Naive thymus-derived CD4-positive, alpha-beta T cell (primary cell): ENCODE results near the gene CARD10. TPM values are rescaled to one million over a fixed set of nuclear protein-coding genes. Genes with fewer than 3 reads are reported as not detected.

Experiments
- ATAC-seq: fragments of 150-1000 bp; cut with Tn5 transposase; 2 replicates; pipeline ENCODE4 v1.10.0; 2021; ENCODE audit warnings: mild to moderate bottlenecking, moderate library complexity
- CTCF ChIA-PET: fragments of 350-600 bp; sonication (Branson Sonifier 250); formaldehyde crosslinking; loops from one replicate; lab custom pipeline; 2021; ENCODE audit warnings: antibody characterized with exemption; lab: Charles Lee
- POLR2A ChIA-PET: fragments of 350-600 bp; sonication (Branson Sonifier 250); formaldehyde crosslinking; loops from one replicate; lab custom pipeline; 2021; ENCODE audit warnings: antibody characterized with exemption, inconsistent platforms; lab: Charles Lee
- DNase-seq, 9 donors: peaks; one replicate each; pipeline versions ENCODE4 v3.0.0 to v3.0.0-alpha.2; 2020 to 2022; ENCODE audit warnings: mixed read lengths in 1 of 9
- H3K27ac ChIP-seq: one replicate; pipeline ENCODE4 v1.7.0; 2013; ENCODE audit warnings: mild to moderate bottlenecking, low read depth, low read length, moderate library complexity
- H3K27me3 ChIP-seq, 2 donors: one replicate each; pipeline ENCODE4 v1.7.0; 2013; ENCODE audit warnings: low read length in 2 of 2, mild to moderate bottlenecking in 2 of 2, moderate library complexity in 2 of 2; ENCODE audit not compliant: control insufficient read depth in 2 of 2, insufficient read depth in 2 of 2
- H3K36me3 ChIP-seq, 3 experiments: 1 replicate in 2 of 3; 2 replicates in 1 of 3; pipeline ENCODE4 v1.7.0; 2013; ENCODE audit warnings: low read length in 3 of 3, mild to moderate bottlenecking in 3 of 3, moderate library complexity in 1 of 3; ENCODE audit not compliant: insufficient read depth in 3 of 3, control insufficient read depth in 2 of 3
- H3K4me1 ChIP-seq, 2 donors: one replicate each; pipeline ENCODE4 v1.7.0; 2013; ENCODE audit warnings: low read length in 2 of 2, mild to moderate bottlenecking in 2 of 2, moderate library complexity in 1 of 2; ENCODE audit not compliant: control insufficient read depth in 2 of 2, insufficient read depth in 2 of 2
- H3K4me3 ChIP-seq: 2 replicates; pipeline ENCODE4 v1.7.0; 2013; ENCODE audit warnings: mild to moderate bottlenecking, low read length
- H3K9me3 ChIP-seq, 3 experiments: 1 replicate in 2 of 3; 2 replicates in 1 of 3; pipeline ENCODE4 v1.7.0; 2013; ENCODE audit warnings: low read length in 3 of 3; ENCODE audit not compliant: control insufficient read depth in 2 of 3
- H3K27ac Mint-ChIP-seq, 9 donors: one replicate each; pipeline ENCODE4 v1.8.0; 2020 to 2022; ENCODE audit warnings: mixed read lengths in 9 of 9, mild to moderate bottlenecking in 8 of 9, moderate library complexity in 5 of 9, inconsistent platforms in 2 of 9
- H3K27me3 Mint-ChIP-seq, 5 donors: one replicate each; pipeline ENCODE4 v1.8.0; 2021 to 2022; ENCODE audit warnings: mixed read lengths in 5 of 5, mild to moderate bottlenecking in 1 of 5
- H3K36me3 Mint-ChIP-seq, 5 donors: one replicate each; pipeline ENCODE4 v1.8.0; 2020 to 2022; ENCODE audit warnings: mixed read lengths in 5 of 5, mild to moderate bottlenecking in 3 of 5, inconsistent platforms in 1 of 5
- H3K4me1 Mint-ChIP-seq, 7 donors: one replicate each; pipeline ENCODE4 v1.8.0; 2020 to 2022; ENCODE audit warnings: mixed read lengths in 7 of 7, mild to moderate bottlenecking in 3 of 7, inconsistent platforms in 1 of 7
- H3K4me3 Mint-ChIP-seq, 10 donors: one replicate each; pipeline ENCODE4 v1.8.0; 2020 to 2022; ENCODE audit warnings: mild to moderate bottlenecking in 10 of 10, mixed read lengths in 10 of 10, moderate library complexity in 6 of 10, inconsistent platforms in 2 of 10
- H3K9me3 Mint-ChIP-seq, 11 donors: one replicate each; pipeline ENCODE4 v1.8.0; 2020 to 2022; ENCODE audit warnings: mixed read lengths in 11 of 11, mild to moderate bottlenecking in 4 of 11, inconsistent platforms in 1 of 11, moderate library complexity in 1 of 11
- intact Hi-C, 2 donors: fragments of 100-400 bp; cut with micrococcal nuclease; formaldehyde crosslinking; loops; one replicate each; pipeline ENCODE4 v1.15.1; 2023
- polyA plus RNA-seq, 2 donors: library from polyadenylated mRNA; unstranded; fragments of 300-500 nt; fragmentation: Illumina TruSeq; gene quantifications; one replicate each; pipeline ENCODE4 v1.2.3, GENCODE V29; 2021
- total RNA-seq, 6 experiments: library from RNA in 5 of 6; stranded (reverse) in 5 of 6; gene quantifications; 1 replicate in 5 of 6; 2 replicates in 1 of 6; pipeline ENCODE4 v1.2.3 and lab custom pipeline; 2021 to 2026

The CARD10 gene
- 1 to 10 TPM in 1 of 5 experiments, under 1 TPM in 3, not detected in 1; 0.13 to 1.0 (median 0.57) TPM for total RNA-seq
- under 1 TPM in 1 of 2 donors, not detected in 1; 0.69 TPM for polyA plus RNA-seq
- not detected for total RNA-seq (lab: John Stamatoyannopoulos, UW)

- DNase-seq, result peak in 1 of 9 donors; percentile 34
- Histone ChIP-seq H3K4me1 (peaks cover 4 to 6% of the 10 kb centered on the region in 2 donors), H3K4me3 (peak within 1 kb of the TSS; percentile 43), H3K27me3 (peaks cover 0 to 8% of the 10 kb centered on the region in 2 donors), H3K27ac (no peak within 1 kb of the TSS), H3K9me3 (no peaks in the 10 kb centered on the region), H3K36me3 (no peaks in the 10 kb centered on the region)
- ATAC-seq, result peak; percentile 68
- ChIA-PET POLR2A (no interaction called here), CTCF (no interaction called here)
- Mint-ChIP-seq H3K4me3 (peak within 1 kb of the TSS; percentile 65 to 93 (median 82)), H3K4me1 (peaks cover 6 to 16% (median 7%) of the 10 kb centered on the region in 7 donors), H3K36me3 (no peaks in the 10 kb centered on the region), H3K27me3 (peaks cover 24 to 76% (median 34%) of the 10 kb centered on the region in 5 donors), H3K27ac (peak within 1 kb of the TSS in 5 of 9 donors; percentile 11 to 78 (median 27)), H3K9me3 (no peaks in the 10 kb centered on the region)
- intact Hi-C loops, result no loop called here
These were observed at the start of gene CARD10 for GRCh38 chr22:37519268-37520195. CARD10 (minus strand) TSS chr22:37519415; CDS start chr22:37519200, 215 bp downstream.

- Mint-ChIP-seq H3K9me3 (peaks cover 0 to 2% (median 0%) of the 10 kb centered on the region in 11 donors), H3K4me3 (peak overlapping the region in 1 of 10 donors; percentile 58), H3K27ac (peak overlapping the region in 1 of 9 donors; percentile 33), H3K36me3 (no peaks in the 10 kb centered on the region), H3K27me3 (peaks cover 0 to 31% (median 0%) of the 10 kb centered on the region in 5 donors), H3K4me1 (peaks cover 12 to 29% (median 21%) of the 10 kb centered on the region in 7 donors)
- ATAC-seq (no peak), DNase-seq (no peak)
- intact Hi-C loops, result loop anchor here in 1 of 2 donors (10.0 kb wide), 1 partner anchor 84 kb away; the partner anchor contains the start of gene MFNG
- Histone ChIP-seq H3K27me3 (no peaks in the 10 kb centered on the region), H3K9me3 (no peaks in the 10 kb centered on the region), H3K4me1 (peaks cover 20 to 21% of the 10 kb centered on the region in 2 donors), H3K4me3 (no peak overlapping the region), H3K36me3 (no peaks in the 10 kb centered on the region), H3K27ac (no peak overlapping the region)
- POLR2A ChIA-PET, result interaction anchor here (1.0 to 3.1 kb wide), 3 partner anchors 23 to 273 kb away, joined by 4 to 26 read pairs (median 4); no protein-coding TSS in a partner anchor
- CTCF ChIA-PET, result interaction anchor here (0.6 to 8.7 kb wide), 8 partner anchors 11 to 1172 kb away, joined by 3 to 147 read pairs (median 10); partner anchors contain the start of gene LGALS2
These were observed 49.3 kb upstream of the CARD10 start for GRCh38 chr22:37568448-37569008.

- ChIA-PET POLR2A (interaction anchor here (1.0 to 3.1 kb wide), 4 partner anchors 24 to 272 kb away, joined by 4 to 26 read pairs (median 15); no protein-coding TSS in a partner anchor), CTCF (interaction anchor here (0.6 to 8.7 kb wide), 19 partner anchors 11 to 1172 kb away, joined by 3 to 147 read pairs (median 10); partner anchors contain the start of genes GGA1, LGALS2, MFNG and NOL12)
- Histone ChIP-seq H3K27me3 (no peaks in the 10 kb centered on the region), H3K4me3 (no peak overlapping the region), H3K27ac (no peak overlapping the region), H3K9me3 (no peaks in the 10 kb centered on the region), H3K36me3 (no peaks in the 10 kb centered on the region), H3K4me1 (peaks cover 20 to 21% of the 10 kb centered on the region in 2 donors)
- Mint-ChIP-seq H3K27ac (peak overlapping the region in 1 of 9 donors; percentile 70), H3K4me3 (peak overlapping the region in 2 of 10 donors; percentile 34 to 58), H3K36me3 (no peaks in the 10 kb centered on the region), H3K4me1 (peaks cover 16 to 30% (median 21%) of the 10 kb centered on the region in 7 donors), H3K27me3 (peaks cover 0 to 36% (median 5%) of the 10 kb centered on the region in 5 donors), H3K9me3 (peaks cover 0 to 2% (median 0%) of the 10 kb centered on the region in 11 donors)
- intact Hi-C loops, result loop anchor here in 1 of 2 donors (10.0 kb wide), 1 partner anchor 83 kb away; the partner anchor contains the start of gene MFNG
- ATAC-seq (no peak), DNase-seq (no peak)
These were observed 48.8 kb upstream of the CARD10 start for GRCh38 chr22:37568012-37568411.

GRCh38 chr22:37566903-37567798, 47.9 kb upstream of the CARD10 start:
- H3K4me1 Mint-ChIP-seq, result peaks cover 16 to 35% (median 25%) of the 10 kb centered on the region in 7 donors
- Histone ChIP-seq H3K27ac (no peak overlapping the region), H3K27me3 (peaks cover under 1 to 4% of the 10 kb centered on the region in 2 donors), H3K36me3 (no peaks in the 10 kb centered on the region), H3K4me3 (peak overlapping the region; percentile 28), H3K4me1 (peaks cover 20 to 22% of the 10 kb centered on the region in 2 donors), H3K9me3 (no peaks in the 10 kb centered on the region)
- intact Hi-C loops, result loop anchor here (1.0 to 10.0 kb wide), 10 partner anchors 22 to 300 kb away; partner anchors contain the start of gene MFNG (in 1 of the 2)
- DNase-seq (peak; percentile 70 to 93 (median 82)), ATAC-seq (peak; percentile 94)
- H3K9me3 Mint-ChIP-seq, result peaks cover 0 to 2% (median 0%) of the 10 kb centered on the region in 11 donors
- H3K27ac Mint-ChIP-seq, result peak overlapping the region in 3 of 9 donors; percentile 26 to 70 (median 62)
- POLR2A ChIA-PET, result interaction anchor here (0.6 to 3.1 kb wide), 10 partner anchors 15 to 682 kb away, joined by 3 to 26 read pairs (median 4); partner anchors contain the start of gene GGA1
- CTCF ChIA-PET, result interaction anchor here (0.6 to 8.7 kb wide), 32 partner anchors 8 to 791 kb away, joined by 3 to 147 read pairs (median 5); partner anchors contain the start of genes GGA1, IFT27, LGALS2 and MFNG
- peaks cover 5 to 44% (median 12%) of the 10 kb centered on the region in 5 donors for H3K27me3 Mint-ChIP-seq
- no peaks in the 10 kb centered on the region for H3K36me3 Mint-ChIP-seq
- H3K4me3 Mint-ChIP-seq, result peak overlapping the region; percentile 61 to 85 (median 72)

GRCh38 chr22:37566329-37566837, 47.2 kb upstream of the CARD10 start:
- no peak overlapping the region for H3K27ac ChIP-seq
- H3K27me3 Mint-ChIP-seq, result peaks cover 12 to 52% (median 19%) of the 10 kb centered on the region in 5 donors
- H3K4me3 ChIP-seq, result peak overlapping the region; percentile 28
- peaks cover 26 to 29% of the 10 kb centered on the region in 2 donors for H3K4me1 ChIP-seq
- CTCF ChIA-PET, result interaction anchor here (0.6 to 8.7 kb wide), 24 partner anchors 9 to 790 kb away, joined by 3 to 147 read pairs (median 8); partner anchors contain the start of genes GGA1, IFT27, LGALS2 and MFNG
- DNase-seq, result peak in 8 of 9 donors; percentile 30 to 51 (median 46)
- POLR2A ChIA-PET, result interaction anchor here (0.6 to 3.1 kb wide), 9 partner anchors 16 to 683 kb away, joined by 3 to 26 read pairs (median 4); partner anchors contain the start of gene GGA1
- H3K9me3 Mint-ChIP-seq, result peaks cover 0 to 2% (median 0%) of the 10 kb centered on the region in 11 donors
- peak overlapping the region in 9 of 10 donors; percentile 28 to 77 (median 71) for H3K4me3 Mint-ChIP-seq
- peak; percentile 49 for ATAC-seq
- H3K27me3 ChIP-seq, result peaks cover 8 to 10% of the 10 kb centered on the region in 2 donors
- intact Hi-C loops, result loop anchor here in 1 of 2 donors (2.0 to 10.0 kb wide), 2 partner anchors 26 to 82 kb away; partner anchors contain the start of gene MFNG
- no peaks in the 10 kb centered on the region for H3K36me3 ChIP-seq
- H3K9me3 ChIP-seq, result no peaks in the 10 kb centered on the region
- H3K36me3 Mint-ChIP-seq, result peaks cover 0 to 3% (median 0%) of the 10 kb centered on the region in 5 donors
- peaks cover 22 to 43% (median 29%) of the 10 kb centered on the region in 7 donors for H3K4me1 Mint-ChIP-seq
- H3K27ac Mint-ChIP-seq, result peak overlapping the region in 2 of 9 donors; percentile 18 to 62
